Endometrial microvascular endothelial cells (primary cell): ENCODE measurements around the gene COQ9. TPM values are rescaled to one million over a fixed set of nuclear protein-coding genes. Genes with fewer than 3 reads are reported as not detected.

Experiments used
- in situ Hi-C: cut with HindIII; loops from 2 replicates; pipeline ENCODE4 v1.10.0; 2017; ENCODE audit warnings: low sequenced_read_pairs, low pct_unique_long_range_greater_than_20kb; ENCODE audit errors: inconsistent ontology term
- total RNA-seq: library from RNA; depleted of rRNA; stranded (reverse); fragments of >200 nt; gene quantifications from one replicate; pipeline ENCODE4 v1.2.3, GENCODE V29; 2015; ENCODE audit errors: inconsistent ontology term

The COQ9 gene
- total RNA-seq, 1 donor from 2014 or later, result 52.5 TPM

DNA sequence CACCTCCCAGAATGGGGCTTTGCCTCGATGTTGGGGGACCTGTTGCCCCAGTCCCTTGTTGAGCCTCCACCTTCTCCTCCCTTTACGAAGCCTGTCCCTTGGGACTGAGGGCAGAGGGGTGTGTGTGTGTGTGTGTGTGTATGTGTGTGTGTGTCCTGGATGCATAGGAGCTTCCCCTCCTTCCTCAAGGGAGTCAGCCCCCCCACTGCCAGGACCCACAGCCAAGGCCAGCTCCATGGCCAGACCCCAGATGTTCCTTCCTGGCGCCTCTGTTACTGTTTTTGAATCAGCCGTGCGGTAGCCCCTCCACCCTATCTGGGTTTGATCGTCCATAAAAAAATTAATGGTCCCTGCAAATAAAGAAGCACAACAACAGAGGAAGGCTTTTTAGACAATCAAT is 56.7 kb downstream of the COQ9 start:
- in situ Hi-C loops, result no loop called here

DNA sequence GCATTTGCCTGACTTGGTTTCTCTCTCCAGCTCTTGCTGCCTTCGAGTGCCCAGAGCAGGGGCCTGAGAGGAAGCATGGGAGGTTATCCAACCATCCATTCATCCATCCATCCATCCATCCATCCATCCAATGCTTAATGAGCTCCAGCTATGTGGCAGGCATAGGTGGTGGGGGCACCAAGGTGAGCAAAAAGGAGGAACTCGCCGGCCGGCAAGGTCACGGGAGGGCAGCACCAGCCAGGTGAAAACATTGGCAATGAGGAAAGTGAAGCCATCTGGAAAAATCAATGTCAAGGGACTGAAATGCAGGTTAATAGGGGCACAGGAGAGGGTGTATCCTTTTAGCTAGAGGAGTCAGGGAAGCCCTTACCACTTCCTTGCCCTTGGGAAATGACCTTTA is 57.2 kb downstream of the COQ9 start:
- in situ Hi-C loops, result no loop called here

DNA sequence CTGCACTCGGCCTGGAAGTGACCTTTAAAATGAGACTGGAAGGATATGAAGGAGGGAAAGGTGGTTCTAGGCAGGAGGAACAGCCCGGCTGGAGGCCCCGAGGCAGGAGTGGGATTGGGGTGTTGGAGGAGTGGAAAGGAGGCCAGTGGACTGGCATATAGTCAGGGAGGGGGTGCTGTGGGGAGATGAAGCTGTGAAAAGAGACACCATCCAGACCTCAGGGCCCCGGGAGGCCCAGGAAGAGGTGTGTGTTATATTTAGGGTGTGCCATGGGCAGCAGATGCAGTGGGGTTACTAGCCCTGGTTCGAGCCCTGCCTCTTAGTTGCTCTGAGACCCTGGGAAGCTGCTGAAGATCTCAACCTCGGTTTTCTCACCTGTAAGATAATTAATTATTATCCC is 57.9 kb downstream of the COQ9 start:
- in situ Hi-C loops, result no loop called here

DNA sequence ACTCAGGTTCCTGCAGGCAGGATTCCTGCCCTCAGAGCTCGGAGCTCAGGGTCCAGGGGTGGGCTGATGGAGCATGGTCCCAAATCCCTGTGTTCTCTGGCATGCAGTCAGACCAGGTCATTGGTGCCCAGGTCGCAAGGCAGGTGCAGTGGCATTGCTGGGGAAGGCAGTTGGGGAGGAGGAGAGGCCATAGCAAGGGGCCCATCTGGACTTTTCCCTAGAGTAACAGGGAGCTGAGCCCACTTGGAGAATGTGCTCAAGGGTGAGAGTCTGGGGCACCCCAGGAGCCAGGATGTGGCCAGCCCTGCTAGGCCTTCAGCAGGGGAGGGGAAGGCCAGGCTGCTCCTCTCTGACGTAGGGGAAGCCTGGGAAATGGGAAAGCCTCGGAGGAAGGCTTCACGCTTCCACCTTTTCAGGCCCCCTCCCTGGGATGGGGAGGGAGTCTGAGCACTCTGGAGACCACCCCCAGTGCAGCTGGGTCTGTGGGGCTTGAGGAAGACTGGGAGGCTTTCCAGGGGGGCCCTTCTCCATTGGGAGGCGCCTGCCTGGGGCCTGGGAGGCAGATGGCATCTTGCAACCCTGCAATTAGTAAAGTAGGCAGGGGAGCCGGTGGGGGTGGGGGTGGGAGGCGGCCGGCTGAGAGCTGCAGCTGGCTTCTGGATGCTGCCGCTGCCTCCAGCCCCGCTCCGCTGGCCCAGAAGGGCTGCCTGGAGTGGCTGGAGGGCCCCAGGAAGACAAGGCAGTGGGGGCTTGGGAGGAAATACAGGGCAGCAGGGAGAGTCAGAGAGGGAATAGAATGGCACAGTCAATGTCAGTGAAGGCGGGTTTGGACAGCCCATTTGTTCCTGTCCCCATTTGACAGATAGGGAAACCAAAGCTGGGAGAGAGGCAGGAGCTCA is 60.1 kb downstream of the COQ9 start:
- in situ Hi-C loops, result no loop called here

DNA sequence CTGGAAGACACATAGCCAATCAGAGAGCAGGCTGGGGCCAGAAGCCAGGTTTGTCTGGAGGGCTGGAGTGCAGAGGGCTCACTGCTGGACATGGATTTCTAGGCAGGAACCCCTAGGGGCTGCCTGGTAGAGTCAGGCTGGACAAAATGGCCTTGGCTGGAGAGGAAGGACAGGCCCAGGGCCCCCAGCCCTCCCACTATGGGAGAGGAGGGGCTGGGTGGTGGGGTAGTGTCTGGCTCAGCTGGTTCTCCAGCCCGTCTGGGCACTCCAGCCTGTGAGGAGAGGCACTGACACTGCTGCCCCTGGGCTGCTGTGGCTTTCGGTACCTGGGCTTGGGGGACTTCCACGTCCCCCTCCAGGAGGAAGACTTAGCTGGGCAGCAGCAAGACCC is 60.8 kb downstream of the COQ9 start:
- in situ Hi-C loops, result no loop called here

DNA sequence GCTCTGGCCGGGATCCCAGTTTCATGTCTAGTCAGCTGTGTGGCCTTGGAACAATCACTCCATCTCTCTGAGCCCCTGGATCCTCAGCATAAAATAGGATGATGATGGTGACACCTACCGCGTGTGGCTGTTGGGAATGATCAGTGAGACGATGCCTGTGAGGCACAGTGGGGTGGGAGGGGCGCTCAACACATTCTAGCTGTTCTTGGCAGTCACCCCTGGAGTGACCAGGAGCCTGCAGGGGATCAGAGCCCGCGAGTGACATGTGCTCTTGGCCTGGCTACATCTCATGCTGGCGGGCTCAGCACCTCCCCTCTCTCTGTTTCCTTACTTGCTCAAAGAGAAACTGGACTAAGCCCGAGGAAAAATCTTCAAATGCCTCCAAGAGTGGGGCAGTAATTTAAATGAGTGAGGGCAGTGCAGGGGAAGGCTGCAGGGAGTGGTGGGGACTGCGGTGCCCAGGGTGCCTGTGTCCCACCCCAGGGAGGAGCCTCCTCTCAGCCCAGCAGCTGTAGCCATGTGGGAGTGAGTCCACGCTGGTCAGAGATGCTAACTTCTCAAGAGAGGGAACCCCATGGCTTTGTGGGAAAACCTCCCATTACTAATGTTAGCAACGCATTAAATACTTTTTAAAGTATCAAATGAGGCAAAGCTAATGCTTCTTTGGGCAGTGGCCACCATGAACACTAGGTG is 62.1 kb downstream of the COQ9 start:
- in situ Hi-C loops, result no loop called here

DNA sequence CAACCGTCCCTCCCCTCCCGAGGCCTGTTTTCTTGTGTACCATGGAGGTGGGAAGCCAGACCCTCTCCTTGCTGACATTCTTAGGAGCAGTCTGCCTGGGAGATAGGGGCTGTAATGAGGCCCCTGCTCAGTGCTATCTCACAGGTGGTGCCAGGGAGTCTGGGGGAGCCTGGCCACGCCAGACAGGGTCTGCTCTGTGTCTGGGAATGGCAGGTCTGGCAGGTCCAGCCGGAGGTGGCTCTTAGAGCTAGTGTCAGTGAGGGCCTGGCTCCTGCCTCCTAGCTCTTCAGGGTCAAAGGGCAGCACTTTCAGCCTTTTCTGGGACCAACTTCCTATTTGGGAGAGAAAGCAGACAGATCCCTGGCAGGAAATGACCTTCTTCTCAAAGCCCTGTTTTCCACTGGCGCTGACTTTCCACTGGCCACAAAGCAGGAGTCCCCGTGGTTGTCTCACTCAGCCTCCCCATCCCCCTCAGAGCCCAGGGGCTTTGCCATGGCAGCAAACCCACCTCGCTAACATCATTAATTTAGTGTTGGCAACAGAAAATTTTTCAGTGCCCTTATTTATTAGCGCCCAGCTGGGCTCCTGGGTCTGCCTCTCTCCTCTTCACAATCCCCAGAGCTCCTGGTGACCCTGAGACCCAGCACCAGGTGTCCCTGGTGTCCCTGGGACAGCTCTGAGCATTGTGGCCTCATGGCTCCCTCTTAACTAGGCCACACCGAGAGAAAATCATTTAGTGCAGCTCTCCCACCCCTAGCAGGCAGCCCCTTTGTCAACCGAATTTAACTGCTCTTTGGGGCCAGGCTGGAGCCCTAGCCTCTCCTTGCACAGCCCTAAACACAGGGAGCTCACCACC is 63.0 kb downstream of the COQ9 start:
- in situ Hi-C loops, result no loop called here

Other genes with a start within 250 kb of the COQ9 start
- gene ARL2BP, start 202.2 kb upstream of the COQ9 start, total RNA-seq, result 132 TPM
- 0.56 TPM for gene PLLP, start 162.8 kb upstream of the COQ9 start, total RNA-seq
- gene CCL22, start 88.7 kb upstream of the COQ9 start, total RNA-seq, result not detected
- 1.0 TPM for gene CX3CL1, start 75.0 kb upstream of the COQ9 start, total RNA-seq
- gene CCL17, start 42.7 kb upstream of the COQ9 start, total RNA-seq, result not detected
- 87.3 TPM for gene CIAPIN1, start 94 bp upstream of the COQ9 start, total RNA-seq
- gene POLR2C, start 15.2 kb downstream of the COQ9 start, total RNA-seq, result 114 TPM
- gene DOK4, start 39.0 kb downstream of the COQ9 start, total RNA-seq, result 13.5 TPM
- gene CCDC102A, start 89.1 kb downstream of the COQ9 start, total RNA-seq, result 9.8 TPM
- not detected for gene ADGRG5, start 95.2 kb downstream of the COQ9 start, total RNA-seq
- 242 TPM for gene ADGRG1, start 181.2 kb downstream of the COQ9 start, total RNA-seq
- gene ADGRG3, start 220.8 kb downstream of the COQ9 start, total RNA-seq, result not detected
- gene DRC7, start 247.3 kb downstream of the COQ9 start, total RNA-seq, result not detected